ENCODE data around the gene NBEAL1.

- TF ChIP-seq, protein P1, sequence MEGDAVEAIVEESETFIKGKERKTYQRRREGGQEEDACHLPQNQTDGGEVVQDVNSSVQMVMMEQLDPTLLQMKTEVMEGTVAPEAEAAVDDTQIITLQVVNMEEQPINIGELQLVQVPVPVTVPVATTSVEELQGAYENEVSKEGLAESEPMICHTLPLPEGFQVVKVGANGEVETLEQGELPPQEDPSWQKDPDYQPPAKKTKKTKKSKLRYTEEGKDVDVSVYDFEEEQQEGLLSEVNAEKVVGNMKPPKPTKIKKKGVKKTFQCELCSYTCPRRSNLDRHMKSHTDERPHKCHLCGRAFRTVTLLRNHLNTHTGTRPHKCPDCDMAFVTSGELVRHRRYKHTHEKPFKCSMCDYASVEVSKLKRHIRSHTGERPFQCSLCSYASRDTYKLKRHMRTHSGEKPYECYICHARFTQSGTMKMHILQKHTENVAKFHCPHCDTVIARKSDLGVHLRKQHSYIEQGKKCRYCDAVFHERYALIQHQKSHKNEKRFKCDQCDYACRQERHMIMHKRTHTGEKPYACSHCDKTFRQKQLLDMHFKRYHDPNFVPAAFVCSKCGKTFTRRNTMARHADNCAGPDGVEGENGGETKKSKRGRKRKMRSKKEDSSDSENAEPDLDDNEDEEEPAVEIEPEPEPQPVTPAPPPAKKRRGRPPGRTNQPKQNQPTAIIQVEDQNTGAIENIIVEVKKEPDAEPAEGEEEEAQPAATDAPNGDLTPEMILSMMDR (IDR thresholded peaks at IDR 0.05; ENCODE audit: borderline replicate concordance, extremely low read depth, low read length, poor library complexity, severe bottlenecking), result no peak
- no peak for TF ChIP-seq EZH2 (IDR thresholded peaks at IDR 0.05; ENCODE audit: borderline replicate concordance, low read depth, low read length, severe bottlenecking)
Measured at GRCh38 chr2:203037026-203037425, 22.4 kb downstream of the NBEAL1 start.
